Measurements from ENCODE around the gene SYT9.

DNA sequence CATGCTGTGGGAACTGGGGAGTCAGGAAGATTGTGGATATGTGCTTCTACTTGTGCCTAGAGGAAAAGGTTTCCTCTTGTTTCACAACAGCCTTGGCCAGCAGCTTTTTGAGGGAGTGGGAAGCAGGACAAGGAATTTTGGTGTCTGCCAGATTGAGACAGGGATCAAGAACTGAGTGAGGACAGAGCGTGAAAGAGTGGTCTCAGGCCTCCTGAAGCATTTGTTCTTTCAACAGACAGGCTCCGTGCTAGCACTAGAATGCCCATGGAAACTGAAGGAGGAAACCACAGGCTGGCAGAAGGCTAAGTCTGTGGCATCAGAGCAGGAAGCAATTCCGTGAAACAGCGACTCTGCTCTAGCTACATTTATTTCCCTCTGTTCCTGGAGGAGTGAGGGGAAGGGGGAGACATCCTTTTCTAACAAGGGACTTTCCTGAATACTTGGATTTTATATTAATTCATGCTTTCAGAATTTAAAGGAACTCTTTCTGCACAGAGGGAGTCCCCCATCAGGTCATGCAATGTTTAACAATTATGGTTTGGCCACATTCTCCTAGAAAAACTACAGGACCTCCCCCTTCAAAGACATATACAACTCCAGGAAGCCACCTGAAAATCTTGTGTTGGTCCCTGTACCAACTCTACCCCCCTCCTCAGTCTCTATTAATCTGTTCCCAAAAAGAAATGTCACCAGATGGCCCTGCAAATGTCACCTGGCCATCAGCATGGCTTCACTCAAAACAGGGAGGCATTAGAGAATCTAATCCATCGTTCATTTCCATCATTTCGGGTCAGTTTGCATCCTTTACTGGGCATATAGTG, 96.1 kb downstream of the SYT9 start:
- TF ChIP-seq EZH2phosphoT487 (IDR thresholded peaks at IDR 0.05; ENCODE audit: insufficient read depth, low read depth): no peak
- TF ChIP-seq EZH2 (IDR thresholded peaks at IDR 0.05; ENCODE audit: insufficient read depth, poor library complexity, severe bottlenecking): no peak
